Kidney (tissue), 14 donors: Measurements from ENCODE around the gene FAM13B. TPM values are rescaled to one million over a fixed set of nuclear protein-coding genes. Genes with fewer than 3 reads are reported as not detected.

Source experiments
- DNase-seq, 5 donors: peaks; one replicate each; pipeline ENCODE4 v3.0.0-alpha.2; 2013 to 2020
- FAIRE-seq: peaks from 2 replicates; lab custom pipeline; 2012; peaks lifted over from hg19 to GRCh38; lab: Jason Lieb, UNC
- H3K27ac ChIP-seq, 2 donors: one replicate each; pipeline ENCODE4 v1.7.0; 2013; ENCODE audit warnings: low read depth in 2 of 2, low read length in 2 of 2, inconsistent platforms in 1 of 2
- H3K27me3 ChIP-seq: one replicate; pipeline ENCODE4 v1.7.1; 2013; ENCODE audit warnings: low read length, inconsistent platforms; ENCODE audit not compliant: control insufficient read depth, insufficient read depth
- H3K36me3 ChIP-seq, 3 donors: one replicate each; pipeline versions ENCODE4 v1.7.0 to v1.7.1; 2013; ENCODE audit warnings: low read length in 3 of 3, control low read depth in 1 of 3, inconsistent platforms in 1 of 3; ENCODE audit not compliant: insufficient read depth in 3 of 3, control insufficient read depth in 2 of 3
- H3K4me1 ChIP-seq, 3 donors: one replicate each; pipeline versions ENCODE4 v1.7.0 to v1.7.1; 2013; ENCODE audit warnings: low read length in 3 of 3, inconsistent platforms in 1 of 3, low read depth in 1 of 3; ENCODE audit not compliant: control insufficient read depth in 2 of 3, insufficient read depth in 2 of 3
- H3K4me3 ChIP-seq, 3 donors: one replicate each; pipeline versions ENCODE4 v1.7.0 to v1.8.1; 2013; ENCODE audit warnings: low read length in 3 of 3, control low read depth in 1 of 3, inconsistent platforms in 1 of 3
- H3K9ac ChIP-seq, 3 donors: one replicate each; pipeline versions ENCODE4 v1.7.0 to v1.7.1; 2013; ENCODE audit warnings: low read length in 3 of 3, control low read depth in 1 of 3, inconsistent platforms in 1 of 3
- H3K9me3 ChIP-seq, 3 donors: one replicate each; pipeline versions ENCODE4 v1.7.0 to v1.7.1; 2013; ENCODE audit warnings: low read length in 3 of 3, control low read depth in 1 of 3, inconsistent platforms in 1 of 3; ENCODE audit not compliant: control insufficient read depth in 2 of 3, insufficient read depth in 1 of 3
- CTCF ChIP-seq: IDR thresholded peaks from 3 replicates; pipeline ENCODE4 v1.5.1; 2012; ENCODE audit warnings: mild to moderate bottlenecking, moderate library complexity, borderline replicate concordance; ENCODE audit not compliant: insufficient read depth; ENCODE audit errors: extremely low read depth
- intact Hi-C: fragments of 100-400 bp; cut with DNase I; formaldehyde crosslinking; loops from one replicate; pipeline ENCODE4 v1.11.1; 2022
- polyA plus RNA-seq: library from polyadenylated mRNA; stranded (reverse); fragments of 350-450 nt; fragmentation: Illumina TruSeq; extraction: RNeasy Lipid Tissue Mini Kit (QIAGEN cat#74804); gene quantifications from one replicate; pipeline ENCODE4 v1.2.3, GENCODE V29; 2014; ENCODE audit warnings: low read depth, low replicate concordance; ENCODE audit not compliant: insufficient read depth
- total RNA-seq: library from RNA; stranded (reverse); fragmentation: NEBNext Ultra II Directional; extraction: Animal tissue kit (Norgen Biotek cat#: 25700); gene quantifications from one replicate; pipeline ENCODE4 v1.2.1, GENCODE V29; 2021
- donor health status: control.
- donor health status: control.
- donor health status: control.
- donor health status: control.
- donor health status: control.
- donor health status: DM: yes; HTN: yes; CAD: no.
- donor health status: Normal renal cell carcinoma (clear cell type).

The FAM13B gene
- total and polyA plus RNA-seq, 2 donors from 2014 or later: 7.6 to 41.8 TPM

GRCh38 chr5:138015916-138016315 is 17.0 kb downstream of the FAM13B start:
- Histone ChIP-seq H3K36me3 (peaks cover 0 to 11% (median 8%) of the 10 kb centered on the region in 3 donors), H3K9me3 (no peaks in the 10 kb centered on the region), H3K4me1 (no peaks in the 10 kb centered on the region), H3K27ac (no peak overlapping the region), H3K27me3 (no peaks in the 10 kb centered on the region), H3K9ac (no peak overlapping the region), H3K4me3 (no peak overlapping the region)
- intact Hi-C loops: no loop called here
- DNase-seq (no peak), FAIRE-seq (no peak)
- no peak for TF ChIP-seq CTCF

GRCh38 chr5:138011991-138012390 is 20.9 kb downstream of the FAM13B start:
- Histone ChIP-seq H3K36me3 (peaks cover 0 to 20% (median 2%) of the 10 kb centered on the region in 3 donors), H3K9me3 (no peaks in the 10 kb centered on the region), H3K27ac (no peak overlapping the region), H3K27me3 (no peaks in the 10 kb centered on the region), H3K4me3 (no peak overlapping the region), H3K4me1 (no peaks in the 10 kb centered on the region), H3K9ac (no peak overlapping the region)
- intact Hi-C loops: no loop called here
- FAIRE-seq: no peak
- no peak for DNase-seq
- TF ChIP-seq CTCF: no peak

GRCh38 chr5:138000102-138000723 is 32.7 kb downstream of the FAM13B start:
- TF ChIP-seq CTCF: no peak
- intact Hi-C loops: no loop called here
- FAIRE-seq (peak; percentile 32), DNase-seq (no peak)
- H3K9ac ChIP-seq: peak overlapping the region in 1 of 3 donors; percentile 39
- peaks cover 0 to 2% (median 0%) of the 10 kb centered on the region in 3 donors for H3K4me1 ChIP-seq
- peak overlapping the region; percentile 17 to 53 for H3K27ac ChIP-seq
- H3K36me3 ChIP-seq: peaks cover 0 to 13% (median 0%) of the 10 kb centered on the region in 3 donors
- H3K27me3 ChIP-seq: no peaks in the 10 kb centered on the region
- no peak overlapping the region for H3K4me3 ChIP-seq
- H3K9me3 ChIP-seq: no peaks in the 10 kb centered on the region

GRCh38 chr5:137997726-137998213 is 35.1 kb downstream of the FAM13B start:
- Histone ChIP-seq H3K36me3 (peaks cover 0 to 12% (median 0%) of the 10 kb centered on the region in 3 donors), H3K9ac (no peak overlapping the region), H3K4me1 (peaks cover 0 to 2% (median 0%) of the 10 kb centered on the region in 3 donors), H3K9me3 (no peaks in the 10 kb centered on the region), H3K4me3 (no peak overlapping the region), H3K27ac (no peak overlapping the region), H3K27me3 (no peaks in the 10 kb centered on the region)
- no peak for TF ChIP-seq CTCF
- FAIRE-seq: no peak
- no peak for DNase-seq
- intact Hi-C loops: no loop called here
